GM12873 (cell line): ENCODE measurements around the gene PSEN2.

ENCODE experiments used
- TF ChIP-seq, protein P1 (sequence below): IDR thresholded peaks from 2 replicates; pipeline ENCODE4 v1.5.1; 2012; ENCODE audit warnings: low read depth, mild to moderate bottlenecking, moderate library complexity, low read length, control low read depth; ENCODE audit not compliant: insufficient read depth; ENCODE audit errors: missing control alignments

Gene PSEN2

DNA sequence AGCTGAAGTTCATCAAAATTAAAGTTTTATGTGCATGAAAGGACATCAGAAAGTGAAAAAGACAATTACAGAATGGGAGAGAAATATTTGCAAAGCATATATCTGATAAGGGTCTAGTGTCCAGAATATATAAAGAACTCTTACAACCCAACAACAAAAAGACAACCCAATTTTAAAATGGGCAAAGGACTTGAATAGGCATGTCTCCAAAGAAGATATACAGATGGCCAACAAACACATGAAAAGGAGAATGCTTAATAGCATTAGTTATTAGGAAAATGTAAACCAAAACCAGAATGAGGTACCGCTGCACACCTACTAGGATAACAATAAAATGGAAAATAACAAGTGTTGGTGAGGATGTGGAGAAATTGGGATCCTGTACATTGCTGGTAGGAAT is 1.7 kb upstream of the PSEN2 start:
- TF ChIP-seq, protein P1, sequence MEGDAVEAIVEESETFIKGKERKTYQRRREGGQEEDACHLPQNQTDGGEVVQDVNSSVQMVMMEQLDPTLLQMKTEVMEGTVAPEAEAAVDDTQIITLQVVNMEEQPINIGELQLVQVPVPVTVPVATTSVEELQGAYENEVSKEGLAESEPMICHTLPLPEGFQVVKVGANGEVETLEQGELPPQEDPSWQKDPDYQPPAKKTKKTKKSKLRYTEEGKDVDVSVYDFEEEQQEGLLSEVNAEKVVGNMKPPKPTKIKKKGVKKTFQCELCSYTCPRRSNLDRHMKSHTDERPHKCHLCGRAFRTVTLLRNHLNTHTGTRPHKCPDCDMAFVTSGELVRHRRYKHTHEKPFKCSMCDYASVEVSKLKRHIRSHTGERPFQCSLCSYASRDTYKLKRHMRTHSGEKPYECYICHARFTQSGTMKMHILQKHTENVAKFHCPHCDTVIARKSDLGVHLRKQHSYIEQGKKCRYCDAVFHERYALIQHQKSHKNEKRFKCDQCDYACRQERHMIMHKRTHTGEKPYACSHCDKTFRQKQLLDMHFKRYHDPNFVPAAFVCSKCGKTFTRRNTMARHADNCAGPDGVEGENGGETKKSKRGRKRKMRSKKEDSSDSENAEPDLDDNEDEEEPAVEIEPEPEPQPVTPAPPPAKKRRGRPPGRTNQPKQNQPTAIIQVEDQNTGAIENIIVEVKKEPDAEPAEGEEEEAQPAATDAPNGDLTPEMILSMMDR: no peak

DNA sequence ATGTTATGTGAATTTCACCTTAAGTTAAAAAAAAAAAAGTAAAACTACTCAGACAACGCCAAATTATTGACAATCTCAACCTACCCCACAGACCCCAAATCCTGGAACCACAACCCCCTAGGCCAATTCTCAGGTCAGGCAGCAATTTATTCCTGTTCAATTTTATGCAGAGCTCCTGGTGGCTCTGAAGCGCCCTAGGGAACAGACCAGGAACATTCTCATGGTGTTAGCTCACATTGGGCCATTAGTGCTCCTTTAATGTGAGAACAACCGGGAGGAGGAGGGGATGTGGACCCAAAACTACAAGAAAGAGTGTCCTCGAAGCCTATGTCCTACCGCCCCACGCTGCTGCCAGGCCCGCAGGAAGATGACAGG is 403 bp upstream of the PSEN2 start:
- TF ChIP-seq, protein P1: no peak

DNA sequence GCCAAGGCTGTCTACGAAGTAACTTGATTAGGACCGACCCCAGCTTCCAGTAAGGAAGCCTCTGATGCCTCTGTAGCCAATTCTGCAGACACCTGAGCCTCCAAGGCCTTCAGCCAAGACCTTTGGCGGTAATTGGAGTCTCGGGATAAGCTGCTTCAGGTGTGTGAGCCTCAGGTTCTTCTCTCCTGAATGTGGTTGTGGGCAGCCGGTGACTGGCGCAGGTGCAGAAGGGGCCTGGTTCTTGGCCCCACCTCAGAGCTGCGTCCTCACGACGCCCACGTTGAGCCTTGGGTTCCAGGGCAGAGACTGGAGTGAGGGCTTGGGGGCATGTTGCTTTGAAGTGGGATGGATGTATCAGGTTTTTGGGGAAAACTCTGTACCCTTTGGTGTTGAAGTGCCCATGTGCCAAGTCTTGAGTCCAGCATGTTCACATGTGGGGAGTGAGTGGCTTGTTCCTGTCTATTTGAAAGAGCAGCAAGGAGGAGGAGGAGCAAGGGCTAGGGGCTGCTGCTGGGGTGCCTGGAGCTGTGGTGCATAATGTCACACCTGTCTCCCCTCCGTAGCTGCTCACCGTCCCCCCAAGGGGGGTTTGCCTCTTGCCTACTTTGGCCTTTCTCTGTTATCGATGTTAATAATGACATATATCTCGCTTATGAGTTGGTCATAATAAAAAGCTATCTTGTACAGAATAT is 1.4 kb downstream of the PSEN2 start:
- TF ChIP-seq, protein P1: no peak

DNA sequence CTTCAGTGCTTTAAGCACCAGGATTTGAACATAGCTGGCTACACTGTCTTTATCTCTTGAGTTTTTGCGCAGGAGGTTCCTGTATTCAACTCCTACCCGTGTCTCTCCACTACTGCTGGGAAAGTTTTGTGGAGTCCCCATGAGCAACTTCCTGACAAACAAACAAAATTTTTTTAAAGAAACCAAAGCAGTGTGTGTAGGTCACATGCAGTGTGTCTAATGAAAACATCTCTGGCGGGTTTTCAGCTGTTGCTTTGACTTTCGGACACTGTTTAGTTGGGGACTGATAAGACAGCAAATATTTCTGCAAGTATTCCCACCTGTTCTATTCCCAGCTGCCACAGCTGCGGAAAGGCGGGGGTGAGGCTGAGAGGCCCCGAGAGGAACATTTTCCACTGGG is 2.0 kb downstream of the PSEN2 start:
- TF ChIP-seq, protein P1: no peak

DNA sequence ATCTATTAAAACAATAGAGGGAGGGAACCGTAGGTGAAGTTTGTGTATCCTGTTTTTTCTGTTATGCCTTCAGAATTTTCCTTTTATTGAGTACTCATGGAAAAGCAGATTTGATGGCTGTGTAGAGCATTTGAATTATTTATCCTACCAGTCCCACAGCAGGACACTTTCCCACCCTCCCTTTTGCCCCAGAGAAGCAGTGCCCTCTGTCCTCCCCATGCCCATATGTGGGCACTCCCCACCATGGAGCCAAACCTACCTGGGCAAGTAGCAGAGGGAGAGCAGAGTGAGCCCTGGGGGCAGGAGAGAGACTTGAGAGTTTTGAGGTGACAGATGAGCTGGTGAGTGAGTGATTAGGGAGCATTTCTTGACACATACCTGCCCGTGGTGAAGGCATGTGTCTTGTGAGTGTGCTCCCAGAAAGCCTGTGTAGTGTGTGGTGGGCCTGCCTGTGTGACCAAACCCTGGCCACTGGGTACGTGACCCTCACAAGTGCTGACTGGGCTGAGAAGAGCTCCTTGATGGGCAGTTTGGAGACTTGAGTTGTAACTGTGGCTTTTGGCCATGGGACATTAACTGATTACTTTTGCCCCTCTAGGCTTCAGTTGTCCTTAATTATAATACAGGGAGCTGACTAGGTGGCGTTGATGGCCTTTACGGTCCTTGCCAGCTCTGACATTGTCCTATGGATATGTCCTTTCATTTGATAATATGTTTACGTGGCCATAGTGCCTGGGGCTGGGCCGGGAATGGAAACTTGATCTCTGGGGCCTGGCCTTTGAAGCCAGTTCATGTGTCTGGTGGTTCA is 3.6 kb downstream of the PSEN2 start:
- TF ChIP-seq, protein P1: no peak

DNA sequence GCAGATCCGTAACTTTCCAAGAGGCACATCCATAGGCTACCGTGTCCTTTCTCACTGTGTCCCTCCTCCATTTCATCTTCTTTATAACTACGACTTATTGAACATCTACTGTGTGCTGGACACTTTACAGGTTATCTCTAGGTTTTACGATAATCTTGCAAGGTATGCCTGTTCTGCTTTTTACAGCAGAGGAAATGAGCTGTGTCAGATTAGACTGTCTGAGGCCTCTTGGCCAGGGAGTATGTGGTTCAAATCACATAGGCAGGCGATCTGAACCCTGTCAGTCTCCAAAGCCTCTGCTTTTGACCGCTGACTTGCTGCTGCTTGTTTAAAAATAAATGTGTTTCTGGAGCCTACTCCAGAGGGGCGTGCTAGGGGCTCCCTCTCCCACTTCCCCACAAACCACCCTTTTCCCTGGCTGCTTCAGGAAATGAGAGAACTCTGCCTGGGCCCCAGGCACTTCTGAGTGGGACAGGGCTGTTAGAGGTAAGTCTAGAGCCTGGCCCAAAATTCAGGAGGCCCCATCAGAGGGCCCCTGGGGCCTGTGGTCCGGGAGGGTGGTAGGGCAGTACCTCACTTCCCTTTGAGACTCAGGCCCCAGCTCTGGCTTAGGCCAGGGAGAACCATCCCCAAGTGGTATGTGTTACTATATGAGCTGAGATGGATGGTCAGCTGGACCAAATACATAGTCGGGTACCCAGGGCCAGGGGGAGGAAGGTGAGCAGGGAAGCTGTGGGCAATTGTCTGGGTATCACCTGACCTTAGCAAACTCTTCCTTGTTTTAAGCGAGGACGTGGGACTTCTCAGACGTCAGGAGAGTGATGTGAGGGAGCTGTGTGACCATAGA is 4.4 kb downstream of the PSEN2 start:
- TF ChIP-seq, protein P1: no peak
